Measurements from ENCODE around the gene AKAP8. TPM values are rescaled to one million over a fixed set of nuclear protein-coding genes. Genes with fewer than 3 reads are reported as not detected.

AKAP8 gene
- total and polyA plus RNA-seq, 2 of the 4 experiments (the other 2 are of a cell fraction): 12.2 to 13.4 TPM

DNA sequence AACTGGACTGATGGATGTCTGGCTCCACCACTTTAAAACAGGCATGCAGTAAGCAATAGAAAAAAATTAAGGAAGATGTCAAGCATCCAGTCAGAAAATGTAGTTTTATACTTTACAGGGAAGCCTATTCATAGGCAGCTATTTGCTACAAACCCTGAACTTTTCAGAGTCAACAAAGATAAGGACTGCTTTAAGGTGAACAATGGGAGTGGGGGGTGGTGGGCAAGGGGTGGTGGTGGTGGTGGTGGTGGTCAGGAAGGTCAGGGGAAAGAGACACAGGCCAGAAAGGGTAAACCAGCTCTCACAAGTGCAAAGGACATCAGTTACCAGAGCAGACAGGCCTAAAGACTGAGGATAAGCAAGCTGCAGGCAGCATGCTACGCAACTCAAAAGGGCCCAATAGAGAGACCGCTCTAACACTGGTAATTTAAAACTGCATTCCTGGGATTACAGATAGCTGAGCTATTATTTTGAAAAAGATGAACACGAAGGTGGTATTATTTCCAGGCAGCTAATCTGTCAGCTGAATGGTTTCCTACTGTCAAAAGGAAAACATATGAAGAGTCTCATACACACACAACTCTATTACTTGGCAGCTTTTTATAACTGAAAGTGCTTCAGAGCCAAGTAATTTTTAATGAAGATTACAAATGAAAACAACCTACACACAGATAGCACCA, 62.1 kb downstream of the AKAP8 start:
- no peak overlapping the region for H2BK20ac ChIP-seq (ENCODE audit: low read depth, low read length)
- peak; percentile 85 for ATAC-seq (ENCODE audit: low read depth)
- POLR2A ChIA-PET (ENCODE audit: unreplicated experiment): no interaction called here
- no peak overlapping the region for H2BK120ac ChIP-seq (ENCODE audit: low read depth, low read length)
- no peak overlapping the region for H2BK15ac ChIP-seq (ENCODE audit: low read depth, low read length)
- 0 out of 2 replicates have a peak overlapping the region, but pooled peaks have one; percentile 12 for H3K14ac ChIP-seq (replicated peaks; ENCODE audit: low read depth, low read length)
- no peak overlapping the region for H3K56ac ChIP-seq (ENCODE audit: extremely low read depth, insufficient read depth, low read length)
- no peak overlapping the region for H2AK9ac ChIP-seq (replicated peaks; ENCODE audit: low read depth, low read length, poor library complexity)
- H3K9me1 ChIP-seq (ENCODE audit: insufficient read depth, low read length): peaks cover 59% of the 10 kb centered on the region
- dilution Hi-C loops (cut with HindIII; ENCODE audit: low sequenced_read_pairs, unreplicated experiment) (no loop called here), intact Hi-C loops (cut with micrococcal nuclease) (no loop called here), in situ Hi-C loops (cut with MboI; ENCODE audit: low sequenced_read_pairs) (no loop called here)
- H4K20me1 ChIP-seq (ENCODE audit: insufficient read depth, low read length): peaks cover 97% of the 10 kb centered on the region
- peaks cover 0 to 78% of the 10 kb centered on the region in 2 experiments; a peak in 2 of 4 replicates for H3K79me1 ChIP-seq (ENCODE audit: low read depth in 1 of 2, low read length in 2 of 2)
- peak overlapping the region; percentile 33; the same call in 1 of the 2 replicates for H3K23ac ChIP-seq (ENCODE audit: low read depth, low read length)
- BruUV-seq (replicated peaks): no TSS peak
- no peaks in the 10 kb centered on the region; the same call in 1 of the 2 replicates for H3K36me3 ChIP-seq (ENCODE audit: control insufficient read depth, insufficient read depth, low read length)
- 20% methylated on average over 1 of the region's 3 CpGs; no CpG with 5 or more reads in 1 of the 2 experiments for WGBS, 2 experiments (ENCODE audit: extremely low coverage in 2 of 2, insufficient read length in 1 of 2)
- H4K5ac ChIP-seq (ENCODE audit: low read depth, low read length): no peak overlapping the region
- no peak overlapping the region for H4K91ac ChIP-seq (ENCODE audit: insufficient read depth, low read depth, low read length)
- H3K4me1 ChIP-seq (ENCODE audit: control insufficient read depth, insufficient read depth, low read length): peaks cover 49% of the 10 kb centered on the region
- H3K4ac ChIP-seq (ENCODE audit: low read depth, low read length): peak overlapping the region; percentile 3
- no peaks in the 10 kb centered on the region for H3K9me3 ChIP-seq (ENCODE audit: control insufficient read depth, insufficient read depth, low read length)
- H3K18ac ChIP-seq (ENCODE audit: low read depth, low read length): no peak overlapping the region
- no peak overlapping the region for H3K4me3 ChIP-seq (ENCODE audit: insufficient read depth, low read depth, low read length)
- H2BK5ac ChIP-seq (ENCODE audit: low read depth, low read length, poor library complexity, severe bottlenecking): no peak overlapping the region
- peak; percentile 80 for DNase-seq
- CTCF ChIA-PET: interaction anchor here (1.0 kb wide), 1 partner anchor 13 kb away, joined by 4 read pairs; no protein-coding TSS in a partner anchor
- no peak overlapping the region for H3K9ac ChIP-seq (ENCODE audit: low read depth, low read length)
- H4K8ac ChIP-seq (ENCODE audit: low read depth in 2 of 2, low read length in 2 of 2): no peak overlapping the region
- no peak overlapping the region for H2AFZ ChIP-seq (replicated peaks; ENCODE audit: low read length, poor library complexity)
- H2AK5ac ChIP-seq (ENCODE audit: low read depth, low read length): 0 out of 2 replicates have a peak overlapping the region, but pooled peaks have one; percentile 35
- H3K27me3 ChIP-seq (ENCODE audit: control insufficient read depth, insufficient read depth, low read length): no peaks in the 10 kb centered on the region
- peak overlapping the region; percentile 46 for H3K4me2 ChIP-seq (ENCODE audit: low read depth, low read length)
- H3K27ac ChIP-seq (ENCODE audit: insufficient read depth, low read length): peak overlapping the region; percentile 20; the same call in 1 of the 2 replicates
- TF ChIP-seq CEBPB (IDR thresholded peaks at IDR 0.05; ENCODE audit: low read depth, low read length) (peak; percentile 15; the same call in 1 of the 2 replicates), MXI1 (IDR thresholded peaks at IDR 0.05; ENCODE audit: borderline replicate concordance, low read depth, low read length) (0 out of 2 replicates have a peak, but pooled peaks have one; percentile 27), RCOR1 (IDR thresholded peaks at IDR 0.05; ENCODE audit: insufficient replicate concordance, low read length) (no peak)

Measured in IMR-90 (cell line).